Skeletal muscle tissue (tissue), 4 donors: ENCODE data around the gene RPL31. TPM values are rescaled to one million over a fixed set of nuclear protein-coding genes. Genes with fewer than 3 reads are reported as not detected.

ENCODE experiments used
- H3K27ac ChIP-seq: one replicate; pipeline ENCODE4 v1.7.0; 2013; ENCODE audit warnings: mild to moderate bottlenecking, low read depth, low read length, inconsistent platforms
- H3K27me3 ChIP-seq, 3 donors: one replicate each; pipeline ENCODE4 v1.7.0; 2013; ENCODE audit warnings: low read length in 3 of 3; ENCODE audit not compliant: control insufficient read depth in 3 of 3, insufficient read depth in 3 of 3
- H3K36me3 ChIP-seq, 3 donors: one replicate each; pipeline ENCODE4 v1.7.0; 2013; ENCODE audit warnings: low read length in 3 of 3; ENCODE audit not compliant: control insufficient read depth in 3 of 3, insufficient read depth in 3 of 3
- H3K4me1 ChIP-seq, 3 donors: one replicate each; pipeline ENCODE4 v1.7.0; 2013; ENCODE audit warnings: low read length in 3 of 3, mild to moderate bottlenecking in 3 of 3; ENCODE audit not compliant: control insufficient read depth in 3 of 3, insufficient read depth in 3 of 3
- H3K4me3 ChIP-seq, 3 donors: one replicate each; pipeline ENCODE4 v1.7.0; 2013; ENCODE audit warnings: low read length in 3 of 3
- H3K9ac ChIP-seq, 3 donors: one replicate each; pipeline ENCODE4 v1.7.0; 2013; ENCODE audit warnings: low read length in 3 of 3, mild to moderate bottlenecking in 3 of 3, moderate library complexity in 2 of 3, low read depth in 1 of 3
- H3K9me3 ChIP-seq, 3 donors: one replicate each; pipeline ENCODE4 v1.7.0; 2013; ENCODE audit warnings: low read length in 3 of 3; ENCODE audit not compliant: control insufficient read depth in 3 of 3
- total RNA-seq: library from RNA; depleted of rRNA; stranded (reverse); fragments of >200 nt; gene quantifications from one replicate; pipeline ENCODE4 v1.2.3, GENCODE V29; 2014
- donor health status: Osteomylitis.

Gene RPL31
- total RNA-seq, 1 donor from 2014 or later = 1,432 TPM

DNA sequence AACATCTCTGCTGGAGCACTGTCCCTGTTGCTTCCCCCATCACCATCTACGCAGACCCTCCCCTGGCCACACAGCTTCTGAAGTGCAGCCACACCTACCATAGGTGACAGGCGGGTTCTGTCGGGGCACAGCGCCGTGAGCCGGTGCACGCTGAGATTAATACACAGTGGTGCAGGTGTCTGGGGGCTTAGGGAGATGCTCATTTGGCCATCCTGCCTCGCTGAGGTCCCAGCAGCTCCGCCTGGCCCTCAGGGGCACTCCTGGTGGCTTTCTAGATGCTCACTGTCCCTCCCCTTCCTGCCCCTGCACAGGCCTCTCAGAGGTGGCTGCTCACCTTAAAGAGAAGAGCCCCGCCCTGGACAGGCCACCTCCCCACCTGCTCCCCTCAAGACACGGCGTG, 18.9 kb upstream of the RPL31 start:
- Histone ChIP-seq H3K9me3 (no peaks in the 10 kb centered on the region), H3K4me1 (no peaks in the 10 kb centered on the region)

DNA sequence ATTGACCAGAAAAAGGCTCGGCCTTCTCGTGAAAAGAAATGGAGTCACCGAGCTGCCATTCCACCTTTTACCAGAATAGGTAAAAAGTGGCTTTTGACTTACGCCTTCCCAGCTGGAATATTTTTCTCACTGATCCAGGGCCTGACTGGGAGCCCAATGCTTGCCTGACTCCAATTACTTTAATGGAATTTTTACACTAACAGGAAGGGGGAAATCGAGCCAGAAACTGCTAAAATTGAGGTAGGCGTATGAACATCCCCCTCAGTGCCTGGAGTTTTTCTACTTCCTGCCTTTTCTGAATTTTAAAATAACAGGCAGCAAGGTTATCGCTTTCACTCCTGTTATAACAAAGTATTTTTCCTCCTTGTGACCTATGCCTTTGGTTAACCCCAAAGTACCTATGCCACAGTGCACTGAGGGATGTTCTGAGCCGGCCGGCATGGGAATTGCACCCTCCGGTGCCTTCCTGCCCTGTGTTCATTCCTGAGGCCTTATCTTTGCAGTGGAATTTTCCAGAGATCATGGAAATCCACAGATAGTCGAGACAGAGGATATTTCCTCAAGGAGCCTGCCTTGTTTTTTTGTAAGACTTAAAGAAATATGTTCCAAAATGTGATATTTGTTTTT, 18.3 kb upstream of the RPL31 start:
- no peaks in the 10 kb centered on the region for H3K4me1 ChIP-seq
- H3K9ac ChIP-seq = no peak overlapping the region
- no peaks in the 10 kb centered on the region for H3K27me3 ChIP-seq
- H3K36me3 ChIP-seq = peaks cover 12 to 20% (median 19%) of the 10 kb centered on the region in 3 donors
- H3K9me3 ChIP-seq = no peaks in the 10 kb centered on the region
- H3K4me3 ChIP-seq = no peak overlapping the region
- H3K27ac ChIP-seq = no peak overlapping the region

More for the DNA sequence above, 18.9 kb upstream of the RPL31 start:
- no peak overlapping the region for H3K4me3 ChIP-seq
- H3K36me3 ChIP-seq = peaks cover 12 to 20% (median 19%) of the 10 kb centered on the region in 3 donors
- no peak overlapping the region for H3K27ac ChIP-seq
- H3K9ac ChIP-seq = no peak overlapping the region
- H3K27me3 ChIP-seq = no peaks in the 10 kb centered on the region

DNA sequence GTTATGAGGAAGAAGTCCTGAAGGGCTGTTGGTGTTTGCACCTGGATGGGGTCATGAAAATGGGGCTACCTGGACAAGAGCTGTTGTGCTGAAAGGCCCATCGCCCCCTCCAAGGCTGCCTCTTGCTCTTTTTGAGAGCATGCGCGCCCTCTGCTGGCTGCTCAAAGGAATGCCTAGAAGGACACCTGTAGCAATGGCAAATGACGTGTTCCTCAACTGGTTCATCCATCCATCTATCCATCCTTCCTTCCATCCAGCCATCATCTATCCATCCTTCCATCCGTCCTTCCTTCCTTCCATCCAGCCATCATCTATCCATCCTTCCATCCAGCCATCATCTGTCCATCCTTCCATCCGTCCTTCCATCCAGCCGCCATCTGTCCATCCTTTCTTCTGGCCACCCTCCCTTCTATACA, 17.2 kb upstream of the RPL31 start:
- Histone ChIP-seq H3K27me3 (no peaks in the 10 kb centered on the region), H3K4me3 (no peak overlapping the region), H3K9me3 (no peaks in the 10 kb centered on the region), H3K9ac (no peak overlapping the region), H3K27ac (no peak overlapping the region), H3K36me3 (peaks cover 15 to 20% (median 19%) of the 10 kb centered on the region in 3 donors), H3K4me1 (no peaks in the 10 kb centered on the region)

DNA sequence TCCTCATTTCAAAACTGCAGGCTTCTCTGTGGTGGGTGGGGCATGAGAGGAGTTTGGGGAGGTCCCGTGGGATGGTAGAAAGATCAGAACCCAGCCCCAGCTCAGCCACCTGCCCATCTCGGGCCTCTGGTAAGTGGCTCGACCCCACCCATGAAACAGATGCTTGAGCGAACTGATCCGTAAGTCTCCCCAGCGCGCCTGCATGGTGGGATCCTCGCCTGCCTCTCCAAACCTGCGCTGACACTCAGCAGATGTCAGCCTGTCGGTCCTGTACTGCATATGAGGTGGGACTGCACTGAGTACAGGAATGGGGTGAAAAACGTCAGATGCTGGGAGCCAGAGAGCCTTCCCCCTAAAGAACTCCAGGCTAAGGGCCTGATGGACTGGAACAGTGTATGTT, 15.9 kb upstream of the RPL31 start:
- H3K36me3 ChIP-seq = peaks cover 22 to 26% (median 22%) of the 10 kb centered on the region in 3 donors

DNA sequence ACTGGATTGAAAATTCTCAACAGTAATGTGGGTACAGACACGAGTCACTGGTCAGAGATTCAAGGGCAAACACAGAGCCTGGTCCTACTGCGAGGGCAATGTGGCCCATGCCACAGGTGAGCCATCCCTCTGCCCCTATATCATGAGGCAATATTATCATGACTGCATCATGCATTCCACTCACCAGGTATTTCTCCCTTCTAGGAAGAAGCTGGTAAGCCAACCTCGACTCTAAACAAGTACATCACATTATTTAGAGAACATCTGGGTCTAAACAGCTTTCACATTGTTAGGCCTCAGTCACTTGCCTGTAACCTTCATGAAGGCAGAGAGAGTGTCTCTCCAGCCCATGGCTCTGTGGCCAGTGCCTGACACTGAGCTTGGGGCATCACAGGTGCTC, 14.6 kb upstream of the RPL31 start:
- Histone ChIP-seq H3K27ac (no peak overlapping the region), H3K9ac (no peak overlapping the region), H3K36me3 (peaks cover 16 to 19% (median 17%) of the 10 kb centered on the region in 3 donors), H3K9me3 (no peaks in the 10 kb centered on the region), H3K4me3 (no peak overlapping the region), H3K4me1 (no peaks in the 10 kb centered on the region), H3K27me3 (no peaks in the 10 kb centered on the region)

More for the DNA sequence above, 15.9 kb upstream of the RPL31 start:
- Histone ChIP-seq H3K9ac (no peak overlapping the region), H3K4me1 (no peaks in the 10 kb centered on the region), H3K4me3 (no peak overlapping the region), H3K27me3 (no peaks in the 10 kb centered on the region), H3K27ac (no peak overlapping the region), H3K9me3 (no peaks in the 10 kb centered on the region)

DNA sequence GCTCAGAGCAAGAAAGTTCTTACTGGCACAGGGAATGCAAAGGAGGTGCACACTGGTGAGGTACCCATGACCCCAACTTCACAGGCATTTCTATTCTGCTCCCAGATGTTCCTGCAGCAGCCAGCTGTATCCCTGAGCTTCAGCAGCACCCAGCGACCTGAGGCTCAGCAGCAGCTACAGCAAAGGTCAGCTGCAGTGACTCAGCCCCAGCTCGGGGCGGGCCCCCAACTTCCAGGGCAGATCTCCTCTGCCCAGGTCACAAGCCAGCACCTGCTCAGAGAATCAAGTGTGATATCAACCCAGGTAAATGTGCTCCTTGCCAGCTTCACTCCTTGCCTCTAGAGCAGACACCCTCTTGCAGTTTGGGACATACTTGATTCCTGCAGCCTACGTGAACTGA, 14.1 kb upstream of the RPL31 start:
- Histone ChIP-seq H3K27me3 (no peaks in the 10 kb centered on the region), H3K4me3 (no peak overlapping the region), H3K9me3 (no peaks in the 10 kb centered on the region), H3K4me1 (no peaks in the 10 kb centered on the region), H3K36me3 (peaks cover 14 to 18% (median 15%) of the 10 kb centered on the region in 3 donors), H3K27ac (no peak overlapping the region), H3K9ac (no peak overlapping the region)

DNA sequence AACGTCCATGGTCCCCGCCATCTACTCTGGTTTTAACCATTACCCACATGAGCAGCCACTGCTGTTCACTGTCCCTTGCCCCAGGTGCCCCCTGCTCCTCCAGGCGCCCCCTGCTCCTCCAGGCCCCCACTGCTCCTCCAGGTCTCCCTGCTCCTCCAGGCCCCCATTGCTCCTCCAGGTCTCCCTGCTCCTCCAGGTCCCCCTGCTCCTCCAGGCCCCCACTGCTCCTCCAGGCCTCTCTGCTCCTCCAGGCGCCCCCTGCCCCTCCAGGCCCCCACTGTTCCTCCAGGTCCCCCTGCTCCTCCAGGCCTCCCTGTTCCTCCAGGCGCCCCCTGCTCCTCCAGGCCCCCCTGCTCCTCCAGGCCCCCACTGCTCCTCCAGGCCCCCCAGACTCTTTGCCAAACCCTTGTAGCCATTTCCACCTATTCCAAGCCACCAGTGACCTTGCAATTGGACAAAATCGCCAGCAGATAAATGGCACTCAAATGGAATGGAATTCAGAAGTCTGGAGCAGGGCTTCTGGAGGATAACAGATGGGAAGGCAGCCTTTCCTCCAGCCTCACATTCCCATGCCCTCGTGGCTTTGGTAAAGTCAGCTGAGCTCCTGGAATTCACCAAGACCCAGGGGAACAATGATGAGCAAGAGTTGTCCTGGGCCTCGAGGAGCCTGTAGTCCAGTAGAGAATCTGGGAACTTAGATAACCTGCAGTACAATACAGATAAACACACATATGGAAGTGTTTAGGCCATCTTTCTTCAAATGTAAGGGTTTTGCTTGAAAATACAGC, 13.3 kb upstream of the RPL31 start:
- H3K27ac ChIP-seq = no peak overlapping the region
- peaks cover 15 to 19% (median 17%) of the 10 kb centered on the region in 3 donors for H3K36me3 ChIP-seq
- H3K27me3 ChIP-seq = no peaks in the 10 kb centered on the region
- H3K4me3 ChIP-seq = no peak overlapping the region
- no peaks in the 10 kb centered on the region for H3K4me1 ChIP-seq
- H3K9me3 ChIP-seq = no peaks in the 10 kb centered on the region
- H3K9ac ChIP-seq = no peak overlapping the region

DNA sequence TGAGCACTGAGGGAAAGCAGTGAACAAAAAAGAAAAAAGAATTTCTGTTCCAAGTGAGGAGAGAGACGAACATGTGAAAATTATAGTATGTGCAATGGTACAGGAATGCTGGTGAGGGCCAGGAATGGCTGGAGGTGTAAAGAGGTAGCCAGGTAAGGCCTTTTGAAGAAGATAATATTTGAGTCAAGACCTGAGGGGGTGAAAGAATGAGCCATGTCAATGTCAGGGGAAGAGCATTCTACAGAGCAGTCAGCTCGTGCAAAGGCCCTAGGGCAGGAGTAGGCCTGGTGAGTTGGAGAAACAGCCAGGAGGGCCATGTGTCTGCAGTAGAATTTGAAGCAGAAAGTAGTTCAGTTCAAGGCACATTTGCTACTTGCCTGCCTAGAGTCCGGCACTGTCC, 12.4 kb upstream of the RPL31 start:
- H3K9me3 ChIP-seq = no peaks in the 10 kb centered on the region
- H3K27me3 ChIP-seq = no peaks in the 10 kb centered on the region
- peaks cover 19 to 24% (median 23%) of the 10 kb centered on the region in 3 donors for H3K36me3 ChIP-seq
- H3K4me1 ChIP-seq = no peaks in the 10 kb centered on the region
- no peak overlapping the region for H3K4me3 ChIP-seq
- no peak overlapping the region for H3K27ac ChIP-seq
- H3K9ac ChIP-seq = no peak overlapping the region

DNA sequence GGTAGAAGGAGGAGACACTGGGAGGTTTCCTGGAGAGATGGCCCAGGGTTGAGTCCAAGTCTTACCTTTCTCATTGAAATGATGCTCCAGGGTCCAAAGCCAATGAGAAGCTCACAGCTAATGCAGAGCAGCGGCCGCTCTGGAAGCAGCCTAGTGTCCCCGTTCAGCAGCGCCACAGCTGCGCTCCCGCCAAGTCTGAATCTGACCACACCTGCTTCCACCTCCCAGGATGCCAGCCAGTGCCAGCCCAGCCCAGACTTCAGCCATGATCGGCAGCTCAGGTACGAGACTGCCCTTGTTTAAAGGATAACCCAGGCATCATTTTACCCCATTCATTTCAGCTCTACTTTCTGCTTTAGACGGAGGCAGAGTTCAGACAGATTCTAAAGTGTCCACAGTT, 11.9 kb upstream of the RPL31 start:
- H3K4me3 ChIP-seq = no peak overlapping the region
- H3K4me1 ChIP-seq = no peaks in the 10 kb centered on the region
- no peaks in the 10 kb centered on the region for H3K27me3 ChIP-seq
- H3K9me3 ChIP-seq = no peaks in the 10 kb centered on the region
- no peak overlapping the region for H3K9ac ChIP-seq
- peaks cover 22 to 28% (median 25%) of the 10 kb centered on the region in 3 donors for H3K36me3 ChIP-seq
- no peak overlapping the region for H3K27ac ChIP-seq

DNA sequence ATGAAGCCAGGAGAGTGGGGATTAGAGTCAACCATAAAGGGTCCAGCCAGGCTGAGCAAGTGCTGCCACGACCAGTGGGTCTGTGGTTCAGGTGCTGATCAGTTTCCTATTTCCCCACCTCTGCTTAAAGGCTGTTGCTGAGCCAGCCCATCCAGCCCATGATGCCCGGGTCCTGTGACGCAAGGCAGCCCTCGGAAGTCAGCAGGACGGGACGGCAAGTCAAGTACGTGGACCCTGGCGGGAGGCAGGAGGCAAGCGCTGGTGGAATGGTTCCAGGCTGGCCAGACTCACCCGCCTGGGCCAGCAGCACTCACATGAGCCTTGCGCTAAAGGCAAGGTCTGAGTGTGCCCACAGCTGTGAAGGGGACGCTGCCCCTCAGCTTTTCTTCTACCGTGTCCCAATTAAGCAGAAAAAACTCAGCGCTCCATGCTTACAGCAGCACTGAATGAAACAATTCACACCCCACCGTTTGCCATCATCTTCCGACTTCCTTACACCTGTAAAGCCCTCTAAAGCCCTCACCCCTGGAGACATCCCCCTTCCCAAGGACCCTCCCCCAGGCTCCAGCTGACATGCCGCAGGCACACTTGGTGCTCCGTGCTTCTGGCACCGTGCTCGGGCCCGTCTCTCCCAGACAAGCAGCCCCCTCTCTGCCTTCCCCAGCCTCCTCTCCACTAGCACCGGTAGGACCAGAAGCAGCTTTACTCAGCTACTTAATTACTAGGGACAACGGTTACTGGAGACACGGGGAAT, 11.3 kb upstream of the RPL31 start:
- Histone ChIP-seq H3K9ac (no peak overlapping the region), H3K27ac (no peak overlapping the region), H3K27me3 (no peaks in the 10 kb centered on the region), H3K4me3 (no peak overlapping the region), H3K4me1 (no peaks in the 10 kb centered on the region), H3K36me3 (peaks cover 26 to 34% (median 27%) of the 10 kb centered on the region in 3 donors), H3K9me3 (no peaks in the 10 kb centered on the region)
